Measurements from ENCODE around the gene ANO1.

DNA sequence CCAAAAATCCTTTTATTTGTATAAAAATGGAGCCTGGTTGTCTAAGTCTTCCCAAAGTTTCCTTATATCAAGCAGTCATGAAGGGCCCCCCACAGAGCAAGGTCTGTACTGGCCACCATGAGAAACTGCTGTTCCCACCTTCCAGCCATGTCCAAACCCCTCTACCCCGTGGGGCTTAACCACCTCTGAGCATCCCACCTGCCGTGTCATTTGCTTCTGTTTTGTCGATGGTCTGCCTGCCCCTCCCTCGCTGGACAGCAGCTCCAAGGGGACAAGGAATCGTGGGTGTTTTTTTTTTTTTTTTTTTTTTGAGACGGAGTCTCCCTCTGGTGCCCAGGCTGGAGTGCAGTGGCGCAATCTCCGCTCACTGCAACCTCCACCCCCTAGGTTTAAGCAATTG is 11.1 kb upstream of the ANO1 start:
- TF ChIP-seq GATA3 (IDR thresholded peaks at IDR 0.05; ENCODE audit: low read depth, low read length) (no peak), GATA2 (IDR thresholded peaks at IDR 0.05; ENCODE audit: low read depth, low read length) (no peak)

Data from SH-SY5Y (cell line).